ENCODE measurements around the gene PTBP3.

GRCh38 chr9:112187404-112187803 is 146.0 kb downstream of the PTBP3 start:
- TF ChIP-seq CTCF (conservative IDR thresholded peaks at IDR 0.05): no peak
- no peak for TF ChIP-seq EZH2 (IDR thresholded peaks at IDR 0.05; ENCODE audit: low read depth)
